SU-DHL-6 (cell line): ENCODE results near the gene PLEKHA7.

Source experiments
- CTCF ChIP-seq: fragments of 200-600 bp; sonication (generic); IDR thresholded peaks from one replicate; pipeline ENCODE4 v1.5.1; 2017; ENCODE audit warnings: antibody characterized with exemption, mild to moderate bottlenecking, low read length, moderate library complexity; ENCODE audit not compliant: insufficient read depth, poor library complexity, severe bottlenecking
- EZH2phosphoT487 ChIP-seq: fragments of 200-600 bp; sonication (generic), shearing (Covaris generic); conservative IDR thresholded peaks from 2 replicates; pipeline ENCODE4 v1.6.1; 2018; ENCODE audit warnings: mild to moderate bottlenecking, antibody characterized with exemption, low read length, moderate library complexity, mixed read lengths

- TF ChIP-seq CTCF (no peak), EZH2phosphoT487 (no peak)
Measured at GRCh38 chr11:16791191-16791961, 222.8 kb downstream of the PLEKHA7 start.
